Activated naive CD8-positive, alpha-beta T cell treated with anti-CD3 and anti-CD28 coated beads, Interleukin-2, amount 10 ng/mL, durations not matched to agents 7 days and 5 days (primary cell): Measurements from ENCODE around the gene STUB1. TPM values are rescaled to one million over a fixed set of nuclear protein-coding genes. Genes with fewer than 3 reads are reported as not detected.
"Not testable (repeated sequence)": the region's sequence is repeated elsewhere in the genome, so short reads cannot be mapped to it uniquely, and the experiment has no call there.

ENCODE experiments used
- ATAC-seq: fragments of 150-1000 bp; cut with Tn5 transposase; one replicate; pipeline ENCODE4 v1.10.0; 2021; ENCODE audit warnings: low read depth, moderate library complexity
- POLR2A ChIA-PET: fragments of 350-600 bp; sonication (Branson Sonifier 250); formaldehyde crosslinking; loops from one replicate; lab custom pipeline; 2021; ENCODE audit warnings: antibody characterized with exemption; lab: Charles Lee
- DNase-seq: peaks from one replicate; pipeline ENCODE4 v3.0.0; 2021
- H3K27ac Mint-ChIP-seq: one replicate; pipeline ENCODE4 v1.8.0; 2022; ENCODE audit warnings: mild to moderate bottlenecking, mixed read lengths
- H3K27me3 Mint-ChIP-seq: one replicate; pipeline ENCODE4 v1.8.0; 2022; ENCODE audit warnings: mild to moderate bottlenecking, moderate library complexity, mixed read lengths
- H3K36me3 Mint-ChIP-seq: one replicate; pipeline ENCODE4 v1.8.0; 2021; ENCODE audit warnings: mild to moderate bottlenecking, mixed read lengths
- H3K4me1 Mint-ChIP-seq: one replicate; pipeline ENCODE4 v1.8.0; 2021; ENCODE audit warnings: mixed read lengths
- H3K4me3 Mint-ChIP-seq: one replicate; pipeline ENCODE4 v1.8.0; 2022; ENCODE audit warnings: mild to moderate bottlenecking, moderate library complexity, mixed read lengths
- H3K9me3 Mint-ChIP-seq: one replicate; pipeline ENCODE4 v1.8.0; 2021; ENCODE audit warnings: mixed read lengths
- total RNA-seq, 2 experiments: library from RNA; stranded (reverse); gene quantifications; one replicate each; pipeline ENCODE4 v1.2.3, GENCODE V29; 2021

Gene STUB1
- total RNA-seq, 2 experiments from 2014 or later: 74.3 to 93.3 TPM

GRCh38 chr16:712740-713250 lies 32.6 kb downstream of the STUB1 start:
- not testable (repeated sequence) for H3K4me3 Mint-ChIP-seq, H3K9me3 Mint-ChIP-seq, DNase-seq, ATAC-seq, H3K27ac Mint-ChIP-seq, H3K36me3 Mint-ChIP-seq, H3K4me1 Mint-ChIP-seq
- POLR2A ChIA-PET: interaction anchor here (0.7 to 1.2 kb wide), 4 partner anchors 15 to 73 kb away, joined by 3 to 7 read pairs (median 4); no protein-coding TSS in a partner anchor
- H3K27me3 Mint-ChIP-seq: peaks cover 31% of the 10 kb centered on the region

GRCh38 chr16:714079-714478 lies 33.9 kb downstream of the STUB1 start:
- ATAC-seq (no peak), DNase-seq (no peak)
- Mint-ChIP-seq H3K27me3 (peaks cover 20% of the 10 kb centered on the region), H3K9me3 (no peaks in the 10 kb centered on the region), H3K4me3 (no peak overlapping the region), H3K27ac (no peak overlapping the region), H3K4me1 (peaks cover 4% of the 10 kb centered on the region), H3K36me3 (no peaks in the 10 kb centered on the region)
- POLR2A ChIA-PET: interaction anchor here (0.6 to 2.1 kb wide), 2 partner anchors 39 to 74 kb away, joined by 3 to 6 read pairs; partner anchors contain the start of genes CHTF18 and RPUSD1

GRCh38 chr16:714558-715476 lies 34.6 kb downstream of the STUB1 start, which contains the start of gene METRN:
METRN (plus strand) TSS chr16:715118; CDS start chr16:715290, 172 bp downstream.
- peaks cover 14% of the 10 kb centered on the region for H3K27me3 Mint-ChIP-seq
- POLR2A ChIA-PET: interaction anchor here (0.6 to 2.3 kb wide), 6 partner anchors 10 to 1219 kb away, joined by 3 to 11 read pairs (median 5); partner anchors contain the start of genes CHTF18, CIAO3 and RPUSD1
- peak; percentile 97 for DNase-seq

GRCh38 chr16:715477-716199 lies 35.4 kb downstream of the STUB1 start:
- DNase-seq (no peak), ATAC-seq (peak; percentile 9)
- peaks cover 7% of the 10 kb centered on the region for H3K4me1 Mint-ChIP-seq

More at GRCh38 chr16:714558-715476, 34.6 kb downstream of the STUB1 start, which contains the start of gene METRN:
- Mint-ChIP-seq H3K27ac (no peak within 1 kb of the TSS), H3K4me1 (peaks cover 4% of the 10 kb centered on the region), H3K9me3 (no peaks in the 10 kb centered on the region), H3K36me3 (no peaks in the 10 kb centered on the region), H3K4me3 (peak within 1 kb of the TSS; percentile 25)
- ATAC-seq: peak; percentile 84

GRCh38 chr16:716200-716568 lies 36.0 kb downstream of the STUB1 start:
- peak overlapping the region; percentile 42 for H3K4me3 Mint-ChIP-seq
- no peak for ATAC-seq
- H3K27ac Mint-ChIP-seq: no peak overlapping the region
- no peaks in the 10 kb centered on the region for H3K36me3 Mint-ChIP-seq
- no peak for DNase-seq
- peaks cover 13% of the 10 kb centered on the region for H3K27me3 Mint-ChIP-seq
- peaks cover 7% of the 10 kb centered on the region for H3K4me1 Mint-ChIP-seq
- H3K9me3 Mint-ChIP-seq: no peaks in the 10 kb centered on the region
- POLR2A ChIA-PET: interaction anchor here (1.0 to 2.3 kb wide), 5 partner anchors 9 to 24 kb away, joined by 3 to 11 read pairs (median 5); partner anchors contain the start of gene CIAO3

More at GRCh38 chr16:715477-716199, 35.4 kb downstream of the STUB1 start:
- Mint-ChIP-seq H3K4me3 (peak overlapping the region; percentile 25), H3K27me3 (peaks cover 14% of the 10 kb centered on the region), H3K9me3 (no peaks in the 10 kb centered on the region), H3K36me3 (no peaks in the 10 kb centered on the region), H3K27ac (no peak overlapping the region)
- POLR2A ChIA-PET: interaction anchor here (0.6 to 2.3 kb wide), 7 partner anchors 9 to 1218 kb away, joined by 3 to 11 read pairs (median 5); partner anchors contain the start of genes CHTF18, CIAO3 and RPUSD1

- Mint-ChIP-seq H3K9me3 (no peaks in the 10 kb centered on the region), H3K36me3 (no peaks in the 10 kb centered on the region), H3K27me3 (peaks cover 12% of the 10 kb centered on the region), H3K27ac (no peak overlapping the region), H3K4me1 (peaks cover 7% of the 10 kb centered on the region), H3K4me3 (no peak overlapping the region)
- ATAC-seq (no peak), DNase-seq (no peak)
- POLR2A ChIA-PET: interaction anchor here (1.1 to 2.3 kb wide), 3 partner anchors 10 to 21 kb away, joined by 3 to 11 read pairs (median 5); no protein-coding TSS in a partner anchor
These were observed 36.6 kb downstream of the STUB1 start for GRCh38 chr16:716768-717325.

GRCh38 chr16:717450-718245 lies 37.4 kb downstream of the STUB1 start:
- ATAC-seq (no peak), DNase-seq (no peak)
- Mint-ChIP-seq H3K36me3 (no peaks in the 10 kb centered on the region), H3K4me3 (no peak overlapping the region), H3K9me3 (no peaks in the 10 kb centered on the region), H3K27me3 (peaks cover 11% of the 10 kb centered on the region), H3K27ac (no peak overlapping the region), H3K4me1 (peaks cover 7% of the 10 kb centered on the region)
- POLR2A ChIA-PET: interaction anchor here (0.6 kb wide), 1 partner anchor 19 kb away, joined by 3 read pairs; no protein-coding TSS in a partner anchor

- POLR2A ChIA-PET: interaction anchor here (0.6 kb wide), 1 partner anchor 20 kb away, joined by 3 read pairs; no protein-coding TSS in a partner anchor
- H3K9me3 Mint-ChIP-seq: no peaks in the 10 kb centered on the region
- H3K4me1 Mint-ChIP-seq: peaks cover 7% of the 10 kb centered on the region
- H3K27ac Mint-ChIP-seq: no peak overlapping the region
- ATAC-seq (no peak), DNase-seq (no peak)
- H3K36me3 Mint-ChIP-seq: no peaks in the 10 kb centered on the region
- H3K27me3 Mint-ChIP-seq: peaks cover 7% of the 10 kb centered on the region
- H3K4me3 Mint-ChIP-seq: no peak overlapping the region
These were observed 38.2 kb downstream of the STUB1 start for GRCh38 chr16:718389-718788.

- no peak overlapping the region for H3K27ac Mint-ChIP-seq
- ATAC-seq (no peak), DNase-seq (no peak)
- peaks cover 7% of the 10 kb centered on the region for H3K4me1 Mint-ChIP-seq
- no peaks in the 10 kb centered on the region for H3K9me3 Mint-ChIP-seq
- H3K36me3 Mint-ChIP-seq: no peaks in the 10 kb centered on the region
- no peak overlapping the region for H3K4me3 Mint-ChIP-seq
- H3K27me3 Mint-ChIP-seq: peaks cover 7% of the 10 kb centered on the region
- POLR2A ChIA-PET: interaction anchor here (1.6 kb wide), 1 partner anchor 10 kb away, joined by 7 read pairs; no protein-coding TSS in a partner anchor
These were observed 38.7 kb downstream of the STUB1 start for GRCh38 chr16:718922-719321.

- no peak for ATAC-seq
- Mint-ChIP-seq H3K36me3 (no peaks in the 10 kb centered on the region), H3K4me1 (peaks cover 5% of the 10 kb centered on the region)
These were observed 39.7 kb downstream of the STUB1 start for GRCh38 chr16:719815-720446.

GRCh38 chr16:720447-720989 lies 40.3 kb downstream of the STUB1 start:
- H3K4me3 Mint-ChIP-seq: peak overlapping the region; percentile 78
- peaks cover 7% of the 10 kb centered on the region for H3K27me3 Mint-ChIP-seq
- H3K27ac Mint-ChIP-seq: peak overlapping the region; percentile 56
- H3K4me1 Mint-ChIP-seq: peaks cover 5% of the 10 kb centered on the region
- peak; percentile 13 for ATAC-seq
- no peak for DNase-seq
- no peaks in the 10 kb centered on the region for H3K9me3 Mint-ChIP-seq
- POLR2A ChIA-PET: interaction anchor here (0.6 to 4.2 kb wide), 10 partner anchors 8 to 52 kb away, joined by 3 to 11 read pairs (median 4); partner anchors contain the start of genes CIAO3, RHOT2, STUB1 and WDR24
- H3K36me3 Mint-ChIP-seq: no peaks in the 10 kb centered on the region

More at GRCh38 chr16:719815-720446, 39.7 kb downstream of the STUB1 start:
- Mint-ChIP-seq H3K9me3 (no peaks in the 10 kb centered on the region), H3K27ac (peak overlapping the region; percentile 56), H3K27me3 (peaks cover 7% of the 10 kb centered on the region), H3K4me3 (peak overlapping the region; percentile 78)
- DNase-seq: no peak
- POLR2A ChIA-PET: interaction anchor here (0.5 to 4.2 kb wide), 8 partner anchors 9 to 319 kb away, joined by 3 to 11 read pairs (median 4); partner anchors contain the start of genes CIAO3, RHOT2 and WDR24
